ENCODE results near the gene ARHGAP4.

The ARHGAP4 gene

DNA sequence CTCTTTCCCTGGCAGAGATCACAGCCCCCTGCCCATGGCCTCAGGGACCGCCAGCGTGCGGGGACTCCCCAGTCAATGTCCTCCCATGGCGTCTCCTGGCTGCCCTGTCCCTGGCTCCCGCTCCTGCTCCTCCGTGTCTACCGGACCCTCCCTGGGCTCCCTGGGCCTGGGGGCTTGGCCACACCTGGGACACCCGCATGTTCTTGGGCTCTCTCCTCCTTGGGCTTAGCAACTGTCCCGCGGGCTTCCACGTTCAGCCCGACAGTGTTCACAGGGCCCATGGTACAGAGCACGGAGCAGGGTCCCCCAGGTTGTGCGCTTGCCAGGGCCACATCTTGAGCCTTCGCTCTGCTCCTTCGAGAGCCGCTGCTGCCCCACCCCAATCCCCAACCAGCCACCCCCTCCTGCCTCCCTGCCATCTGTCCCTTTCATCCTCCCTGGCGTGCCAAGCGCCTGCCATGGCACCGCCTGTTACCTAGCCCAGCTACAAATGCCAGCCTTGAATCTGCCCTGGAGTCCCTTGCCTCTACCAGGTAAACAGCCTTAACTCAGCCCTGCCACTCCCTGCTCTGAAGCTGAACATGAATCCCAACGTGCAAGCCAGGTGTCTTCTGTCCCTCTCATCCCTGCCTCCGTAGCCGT is 17.7 kb downstream of the ARHGAP4 start:
- Histone ChIP-seq H3K79me2 (ENCODE audit: insufficient read depth, low read length) (no peaks in the 10 kb centered on the region), H3K9me2 (ENCODE audit: low read depth, low read length) (no peaks in the 10 kb centered on the region), H4K20me1 (ENCODE audit: insufficient read depth, low read length) (no peaks in the 10 kb centered on the region), H3K9ac (ENCODE audit: low read length) (no peak overlapping the region), H3K4me3 (ENCODE audit: low read depth, low read length, poor library complexity, severe bottlenecking) (no peak overlapping the region), H3K36me3 (ENCODE audit: insufficient read depth, low read length) (peaks cover 17% of the 10 kb centered on the region), H3K27ac (ENCODE audit: low read depth, low read length, poor library complexity, severe bottlenecking) (no peak overlapping the region), H3K9me3 (ENCODE audit: low read length) (no peaks in the 10 kb centered on the region), H3K27me3 (ENCODE audit: insufficient read depth, low read length) (no peaks in the 10 kb centered on the region), H3F3A (ENCODE audit: insufficient read depth, low read length) (no peaks in the 10 kb centered on the region), H2AFZ (ENCODE audit: low read length) (no peak overlapping the region), H3K4me1 (ENCODE audit: insufficient read depth, low read length, severe bottlenecking) (peaks cover 18% of the 10 kb centered on the region), H3K4me2 (ENCODE audit: low read length) (no peak overlapping the region)
- no peak for TF ChIP-seq EZH2 (IDR thresholded peaks at IDR 0.05; ENCODE audit: borderline replicate concordance, low read length)
- TF ChIP-seq, protein P1, sequence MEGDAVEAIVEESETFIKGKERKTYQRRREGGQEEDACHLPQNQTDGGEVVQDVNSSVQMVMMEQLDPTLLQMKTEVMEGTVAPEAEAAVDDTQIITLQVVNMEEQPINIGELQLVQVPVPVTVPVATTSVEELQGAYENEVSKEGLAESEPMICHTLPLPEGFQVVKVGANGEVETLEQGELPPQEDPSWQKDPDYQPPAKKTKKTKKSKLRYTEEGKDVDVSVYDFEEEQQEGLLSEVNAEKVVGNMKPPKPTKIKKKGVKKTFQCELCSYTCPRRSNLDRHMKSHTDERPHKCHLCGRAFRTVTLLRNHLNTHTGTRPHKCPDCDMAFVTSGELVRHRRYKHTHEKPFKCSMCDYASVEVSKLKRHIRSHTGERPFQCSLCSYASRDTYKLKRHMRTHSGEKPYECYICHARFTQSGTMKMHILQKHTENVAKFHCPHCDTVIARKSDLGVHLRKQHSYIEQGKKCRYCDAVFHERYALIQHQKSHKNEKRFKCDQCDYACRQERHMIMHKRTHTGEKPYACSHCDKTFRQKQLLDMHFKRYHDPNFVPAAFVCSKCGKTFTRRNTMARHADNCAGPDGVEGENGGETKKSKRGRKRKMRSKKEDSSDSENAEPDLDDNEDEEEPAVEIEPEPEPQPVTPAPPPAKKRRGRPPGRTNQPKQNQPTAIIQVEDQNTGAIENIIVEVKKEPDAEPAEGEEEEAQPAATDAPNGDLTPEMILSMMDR (IDR thresholded peaks at IDR 0.05; ENCODE audit: low read length): no peak

DNA sequence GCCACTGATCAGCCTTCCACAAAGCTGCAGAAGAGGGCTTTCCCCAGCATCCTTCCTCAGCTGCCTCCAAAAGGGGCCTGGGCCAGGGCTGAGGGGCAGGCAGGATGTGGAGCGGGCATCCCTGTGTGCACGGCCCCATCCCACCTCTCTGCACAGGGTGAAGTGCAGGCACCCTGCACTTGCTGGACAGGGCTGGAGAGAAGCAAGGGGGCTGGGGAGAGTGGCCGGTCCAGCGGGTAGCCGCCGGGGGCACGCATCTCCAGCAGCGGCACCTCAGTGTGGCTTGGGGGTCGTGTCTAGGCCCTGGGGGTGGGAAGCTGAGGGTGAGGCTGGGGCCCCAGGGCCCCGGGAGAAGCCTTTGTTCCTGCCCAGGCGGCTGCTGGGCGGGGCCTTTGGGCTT is 18.6 kb downstream of the ARHGAP4 start:
- Histone ChIP-seq H3K27ac (ENCODE audit: low read depth, low read length, poor library complexity, severe bottlenecking) (no peak overlapping the region), H3K4me2 (ENCODE audit: low read length) (no peak overlapping the region), H3K36me3 (ENCODE audit: insufficient read depth, low read length) (peaks cover 11% of the 10 kb centered on the region; the same call in 1 of the 2 replicates), H3K4me1 (ENCODE audit: insufficient read depth, low read length, severe bottlenecking) (peaks cover 27% of the 10 kb centered on the region), H3K79me2 (ENCODE audit: insufficient read depth, low read length) (no peaks in the 10 kb centered on the region), H4K20me1 (ENCODE audit: insufficient read depth, low read length) (no peaks in the 10 kb centered on the region), H3K27me3 (ENCODE audit: insufficient read depth, low read length) (no peaks in the 10 kb centered on the region), H3K4me3 (ENCODE audit: low read depth, low read length, poor library complexity, severe bottlenecking) (no peak overlapping the region), H3K9me2 (ENCODE audit: low read depth, low read length) (no peaks in the 10 kb centered on the region), H3K9me3 (ENCODE audit: low read length) (no peaks in the 10 kb centered on the region), H3F3A (ENCODE audit: insufficient read depth, low read length) (no peaks in the 10 kb centered on the region), H3K9ac (ENCODE audit: low read length) (no peak overlapping the region), H2AFZ (ENCODE audit: low read length) (no peak overlapping the region)
- TF ChIP-seq, protein P1 (IDR thresholded peaks at IDR 0.05; ENCODE audit: low read length): no peak
- TF ChIP-seq EZH2 (IDR thresholded peaks at IDR 0.05; ENCODE audit: borderline replicate concordance, low read length): no peak

DNA sequence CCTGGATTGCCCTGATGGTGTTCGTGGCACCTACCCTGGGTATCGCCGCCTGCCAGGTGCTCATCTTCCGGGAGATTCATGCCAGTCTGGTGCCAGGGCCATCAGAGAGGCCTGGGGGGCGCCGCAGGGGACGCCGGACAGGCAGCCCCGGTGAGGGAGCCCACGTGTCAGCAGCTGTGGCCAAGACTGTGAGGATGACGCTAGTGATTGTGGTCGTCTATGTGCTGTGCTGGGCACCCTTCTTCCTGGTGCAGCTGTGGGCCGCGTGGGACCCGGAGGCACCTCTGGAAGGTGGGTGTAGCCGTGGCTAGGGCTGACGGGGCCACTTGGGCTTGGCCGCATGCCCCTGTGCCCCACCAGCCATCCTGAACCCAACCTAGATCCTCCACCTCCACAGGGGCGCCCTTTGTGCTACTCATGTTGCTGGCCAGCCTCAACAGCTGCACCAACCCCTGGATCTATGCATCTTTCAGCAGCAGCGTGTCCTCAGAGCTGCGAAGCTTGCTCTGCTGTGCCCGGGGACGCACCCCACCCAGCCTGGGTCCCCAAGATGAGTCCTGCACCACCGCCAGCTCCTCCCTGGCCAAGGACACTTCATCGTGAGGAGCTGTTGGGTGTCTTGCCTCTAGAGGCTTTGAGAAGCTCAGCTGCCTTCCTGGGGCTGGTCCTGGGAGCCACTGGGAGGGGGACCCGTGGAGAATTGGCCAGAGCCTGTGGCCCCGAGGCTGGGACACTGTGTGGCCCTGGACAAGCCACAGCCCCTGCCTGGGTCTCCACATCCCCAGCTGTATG is 19.7 kb downstream of the ARHGAP4 start:
- Histone ChIP-seq H3K4me3 (ENCODE audit: low read depth, low read length, poor library complexity, severe bottlenecking) (no peak overlapping the region), H3K4me1 (ENCODE audit: insufficient read depth, low read length, severe bottlenecking) (peaks cover 38% of the 10 kb centered on the region)

More for the DNA sequence above, 19.7 kb downstream of the ARHGAP4 start:
- peaks cover 8% of the 10 kb centered on the region; the same call in 1 of the 2 replicates for H3K36me3 ChIP-seq (ENCODE audit: insufficient read depth, low read length)
- H2AFZ ChIP-seq (ENCODE audit: low read length): no peak overlapping the region
- H3K4me2 ChIP-seq (ENCODE audit: low read length): no peak overlapping the region
- no peaks in the 10 kb centered on the region for H3K9me3 ChIP-seq (ENCODE audit: low read length)
- no peak for TF ChIP-seq EZH2 (IDR thresholded peaks at IDR 0.05; ENCODE audit: borderline replicate concordance, low read length)
- TF ChIP-seq, protein P1 (IDR thresholded peaks at IDR 0.05; ENCODE audit: low read length): no peak
- no peaks in the 10 kb centered on the region for H3K79me2 ChIP-seq (ENCODE audit: insufficient read depth, low read length)
- H3K9me2 ChIP-seq (ENCODE audit: low read depth, low read length): no peaks in the 10 kb centered on the region
- no peaks in the 10 kb centered on the region for H3F3A ChIP-seq (ENCODE audit: insufficient read depth, low read length)
- no peak overlapping the region for H3K27ac ChIP-seq (ENCODE audit: low read depth, low read length, poor library complexity, severe bottlenecking)
- H3K27me3 ChIP-seq (ENCODE audit: insufficient read depth, low read length): no peaks in the 10 kb centered on the region
- no peak overlapping the region for H3K9ac ChIP-seq (ENCODE audit: low read length)
- no peaks in the 10 kb centered on the region for H4K20me1 ChIP-seq (ENCODE audit: insufficient read depth, low read length)
